ENCODE results near the gene TRMT1.
A peak's percentile ranks its signal among the peaks of the same experiment; 100 is the strongest.

Gene TRMT1

GRCh38 chr19:13101590-13102415 is 14.7 kb downstream of the TRMT1 start:
- DNase-seq, result no peak

- DNase-seq, result no peak
Observed at GRCh38 chr19:13100841-13101589, 15.5 kb downstream of the TRMT1 start.

- DNase-seq, result no peak
Observed at GRCh38 chr19:13100031-13100588, 16.4 kb downstream of the TRMT1 start.

- no peak for DNase-seq
Observed at GRCh38 chr19:13099073-13099999, 17.2 kb downstream of the TRMT1 start.

GRCh38 chr19:13098277-13099072 is 18.1 kb downstream of the TRMT1 start:
- no peak for DNase-seq

- DNase-seq, result no peak
Observed at GRCh38 chr19:13097463-13098258, 18.9 kb downstream of the TRMT1 start.

- DNase-seq, result no peak
Observed at GRCh38 chr19:13097033-13097462, 19.5 kb downstream of the TRMT1 start.

- peak in 1 of 3 experiments; percentile 31 for DNase-seq
Observed at GRCh38 chr19:13095934-13096927, 20.3 kb downstream of the TRMT1 start.

- DNase-seq, result no peak
Observed at GRCh38 chr19:13095393-13095784, 21.2 kb downstream of the TRMT1 start.

GRCh38 chr19:13094771-13095392 is 21.7 kb downstream of the TRMT1 start:
- no peak for DNase-seq

GRCh38 chr19:13094106-13094504 is 22.4 kb downstream of the TRMT1 start:
- no peak for DNase-seq

GRCh38 chr19:13093407-13094105 is 23.0 kb downstream of the TRMT1 start:
- peak; percentile 55 to 94 (median 79) for DNase-seq

GRCh38 chr19:13092606-13093235 is 23.8 kb downstream of the TRMT1 start:
- no peak for DNase-seq

GRCh38 chr19:13092158-13092543 is 24.4 kb downstream of the TRMT1 start:
- no peak for DNase-seq

- peak in 2 of 3 experiments; percentile 75 to 79 for DNase-seq
Observed at GRCh38 chr19:13091400-13092157, 25.0 kb downstream of the TRMT1 start.

GRCh38 chr19:13090511-13091231 is 25.9 kb downstream of the TRMT1 start:
- DNase-seq, result peak in 1 of 3 experiments; percentile 6
